PC-9 (cell line): Measurements from ENCODE around the gene C4orf17.

Experiments used
- EZH2 ChIP-seq: fragments of 200-600 bp; sonication (generic); IDR thresholded peaks from 2 replicates; pipeline ENCODE4 v1.8.0; 2017; ENCODE audit warnings: antibody characterized with exemption, low read depth
- TF ChIP-seq, protein P1 (sequence below): fragments of 200-600 bp; sonication (generic); conservative IDR thresholded peaks from 2 replicates; pipeline ENCODE4 v1.6.1; 2017; ENCODE audit warnings: mixed run types, antibody characterized with exemption, mild to moderate bottlenecking, moderate library complexity

DNA sequence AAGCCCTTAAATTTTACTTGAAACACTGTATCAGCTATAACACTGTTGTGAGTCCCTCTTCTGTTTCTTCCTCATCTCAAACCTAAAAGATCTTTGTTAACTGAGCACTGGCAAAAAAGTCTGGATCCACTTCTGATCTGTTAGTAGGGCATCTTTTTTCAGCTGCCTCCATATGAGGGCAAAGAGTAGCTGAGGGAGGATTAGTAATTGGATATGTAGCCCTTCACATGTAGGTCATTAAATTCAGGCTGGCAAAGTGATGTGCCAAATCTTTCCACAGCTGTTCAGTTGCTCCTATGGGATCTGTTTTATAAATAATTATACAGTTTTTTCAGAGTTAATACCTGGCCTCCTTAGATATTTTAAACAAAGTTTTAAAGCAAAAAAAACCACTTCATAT is 54.1 kb downstream of the C4orf17 start:
- TF ChIP-seq, protein P1, sequence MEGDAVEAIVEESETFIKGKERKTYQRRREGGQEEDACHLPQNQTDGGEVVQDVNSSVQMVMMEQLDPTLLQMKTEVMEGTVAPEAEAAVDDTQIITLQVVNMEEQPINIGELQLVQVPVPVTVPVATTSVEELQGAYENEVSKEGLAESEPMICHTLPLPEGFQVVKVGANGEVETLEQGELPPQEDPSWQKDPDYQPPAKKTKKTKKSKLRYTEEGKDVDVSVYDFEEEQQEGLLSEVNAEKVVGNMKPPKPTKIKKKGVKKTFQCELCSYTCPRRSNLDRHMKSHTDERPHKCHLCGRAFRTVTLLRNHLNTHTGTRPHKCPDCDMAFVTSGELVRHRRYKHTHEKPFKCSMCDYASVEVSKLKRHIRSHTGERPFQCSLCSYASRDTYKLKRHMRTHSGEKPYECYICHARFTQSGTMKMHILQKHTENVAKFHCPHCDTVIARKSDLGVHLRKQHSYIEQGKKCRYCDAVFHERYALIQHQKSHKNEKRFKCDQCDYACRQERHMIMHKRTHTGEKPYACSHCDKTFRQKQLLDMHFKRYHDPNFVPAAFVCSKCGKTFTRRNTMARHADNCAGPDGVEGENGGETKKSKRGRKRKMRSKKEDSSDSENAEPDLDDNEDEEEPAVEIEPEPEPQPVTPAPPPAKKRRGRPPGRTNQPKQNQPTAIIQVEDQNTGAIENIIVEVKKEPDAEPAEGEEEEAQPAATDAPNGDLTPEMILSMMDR, result no peak
- no peak for TF ChIP-seq EZH2
